ENCODE results near the gene CILP. TPM values are rescaled to one million over a fixed set of nuclear protein-coding genes. Genes with fewer than 3 reads are reported as not detected.

CILP gene
- total RNA-seq, 1 experiment from 2014 or later = not detected

GRCh38 chr15:65204931-65205660, 6.2 kb downstream of the CILP start:
- Mint-ChIP-seq H3K4me3 (no peak overlapping the region), H3K36me3 (no peaks in the 10 kb centered on the region), H3K4me1 (no peaks in the 10 kb centered on the region), H3K27me3 (ENCODE audit: low read depth) (no peaks in the 10 kb centered on the region), H3K27ac (no peak overlapping the region), H3K9me3 (no peaks in the 10 kb centered on the region)
- CTCF ChIA-PET = interaction anchor here (0.6 kb wide), 1 partner anchor 1042 kb away, joined by 3 read pairs; the partner anchor contains the start of gene PPIB
- no peak for DNase-seq (ENCODE audit: low spot score)
- TF ChIP-seq PRDM15 (CRISPR knock-in tag; IDR thresholded peaks at IDR 0.05) (no peak), TP53 (CRISPR knock-in tag; IDR thresholded peaks at IDR 0.05) (no peak), ATF3 (CRISPR knock-in tag; conservative IDR thresholded peaks at IDR 0.05) (no peak), MLX (CRISPR knock-in tag; IDR thresholded peaks at IDR 0.05) (no peak), AR (CRISPR knock-in tag; IDR thresholded peaks at IDR 0.05) (no peak), ZBTB21 (CRISPR knock-in tag; IDR thresholded peaks at IDR 0.05; ENCODE audit: borderline replicate concordance) (no peak), ATF1 (CRISPR knock-in tag; IDR thresholded peaks at IDR 0.05) (no peak), CREB1 (CRISPR knock-in tag; IDR thresholded peaks at IDR 0.05) (no peak), HMGA2 (CRISPR knock-in tag; IDR thresholded peaks at IDR 0.05) (no peak), CTCF (IDR thresholded peaks at IDR 0.05) (no peak), CBFB (CRISPR knock-in tag; IDR thresholded peaks at IDR 0.05; ENCODE audit: low read depth) (no peak), ZMAT4 (CRISPR knock-in tag; IDR thresholded peaks at IDR 0.05) (no peak), USF2 (CRISPR knock-in tag; IDR thresholded peaks at IDR 0.05) (no peak), E2F4 (CRISPR knock-in tag; IDR thresholded peaks at IDR 0.05; ENCODE audit: borderline replicate concordance, low read depth) (no peak), ZNF219 (CRISPR knock-in tag; IDR thresholded peaks at IDR 0.05; ENCODE audit: borderline replicate concordance) (no peak)
- ATAC-seq = no peak
- POLR2A ChIA-PET = no interaction called here

Data from WTC11 (cell line).